SK-N-SH (cell line): ENCODE data around the gene ETAA1. TPM values are rescaled to one million over a fixed set of nuclear protein-coding genes. Genes with fewer than 3 reads are reported as not detected.

Experiments used
- CTCF ChIA-PET: fragments of 300-600, 350-600 bp; formaldehyde crosslinking; extraction: SDS; loops from one replicate; lab custom pipeline; 2021; lab: Yijun Ruan, JAX
- POLR2A ChIA-PET: fragments of 350-600 bp; sonication (Branson Sonifier 250); formaldehyde crosslinking; extraction: SDS; loops from one replicate; lab custom pipeline; 2020; ENCODE audit warnings: antibody characterized with exemption, inconsistent platforms; lab: Yijun Ruan, JAX
- DNase-seq: peaks from one replicate; pipeline ENCODE4 v3.0.0; 2012
- H2AFZ ChIP-seq: fragments of 200-600 bp; sonication (generic); 2 replicates; pipeline ENCODE4 v1.8.1; 2016; ENCODE audit warnings: antibody characterized with exemption, mild to moderate bottlenecking, low read depth
- H3F3A ChIP-seq: fragments of 200-600 bp; sonication (generic); replicated peaks from 2 replicates; pipeline ENCODE3; 2016; ENCODE audit warnings: antibody characterized with exemption, mild to moderate bottlenecking; ENCODE audit not compliant: insufficient read depth
- H3K27ac ChIP-seq, 2 experiments: fragments of 200-500 bp in 1 of 2; fragments of 200-600 bp in 1 of 2; sonication (Bioruptor generic) in 1 of 2; sonication (generic), shearing (Covaris generic) in 1 of 2; 2 replicates each; pipeline versions ENCODE4 v1.5.1 to v1.6.1; 2014 to 2016; ENCODE audit warnings: low read depth in 2 of 2, inconsistent platforms in 1 of 2, low read length in 1 of 2, mild to moderate bottlenecking in 1 of 2, mixed read lengths in 1 of 2
- H3K27me3 ChIP-seq: fragments of 200-600 bp; sonication (generic), shearing (Covaris generic); 2 replicates; pipeline ENCODE4 v1.6.1; 2016; ENCODE audit warnings: mixed run types; ENCODE audit not compliant: insufficient read depth
- H3K36me3 ChIP-seq, 2 experiments: fragments of 200-500 bp in 1 of 2; fragments of 200-600 bp in 1 of 2; sonication (Bioruptor generic) in 1 of 2; sonication (generic) in 1 of 2; replicated peaks in 1 of 2; 2 replicates each; pipeline versions ENCODE3 to v1.5.1; 2014 to 2016; ENCODE audit warnings: low read length in 1 of 2, mild to moderate bottlenecking in 1 of 2; ENCODE audit not compliant: insufficient read depth in 2 of 2, control insufficient read depth in 1 of 2
- H3K4me1 ChIP-seq, 2 experiments: fragments of 200-500 bp in 1 of 2; fragments of 200-600 bp in 1 of 2; sonication (Bioruptor generic) in 1 of 2; sonication (generic), shearing (Covaris generic) in 1 of 2; 2 replicates each; pipeline versions ENCODE4 v1.5.1 to v1.6.1; 2014 to 2016; ENCODE audit warnings: low read depth in 1 of 2, low read length in 1 of 2, mixed run types in 1 of 2; ENCODE audit not compliant: insufficient read depth in 2 of 2, control insufficient read depth in 1 of 2
- H3K4me2 ChIP-seq: fragments of 200-600 bp; sonication (generic), shearing (Covaris generic); 2 replicates; pipeline ENCODE4 v1.6.1; 2017; ENCODE audit warnings: mixed run types
- H3K4me3 ChIP-seq, 2 experiments: fragments of 200-500 bp in 1 of 2; fragments of 200-600 bp in 1 of 2; sonication (Bioruptor generic) in 1 of 2; sonication (generic), shearing (Covaris generic) in 1 of 2; 2 replicates each; pipeline versions ENCODE4 v1.5.1 to v1.8.1; 2014 to 2016; ENCODE audit warnings: low read depth in 2 of 2, inconsistent platforms in 1 of 2, low read length in 1 of 2, mild to moderate bottlenecking in 1 of 2, mixed read lengths in 1 of 2, moderate library complexity in 1 of 2
- H3K79me2 ChIP-seq: fragments of 200-600 bp; sonication (generic); 2 replicates; pipeline ENCODE4 v1.8.1; 2017; ENCODE audit warnings: mild to moderate bottlenecking; ENCODE audit not compliant: insufficient read depth
- H3K9ac ChIP-seq: fragments of 200-600 bp; sonication (generic); 2 replicates; pipeline ENCODE4 v1.6.1; 2017; ENCODE audit warnings: mixed run types
- H3K9me2 ChIP-seq: fragments of 200-600 bp; sonication (generic); 2 replicates; pipeline ENCODE4 v1.6.1; 2017; ENCODE audit warnings: mixed run types
- H3K9me3 ChIP-seq: fragments of 200-600 bp; sonication (generic); 2 replicates; pipeline ENCODE4 v1.6.1; 2017; ENCODE audit warnings: mixed run types, mild to moderate bottlenecking, moderate library complexity
- H4K20me1 ChIP-seq: fragments of 200-600 bp; sonication (generic); 2 replicates; pipeline ENCODE4 v1.6.1; 2017; ENCODE audit warnings: mild to moderate bottlenecking, mixed run types; ENCODE audit not compliant: insufficient read depth
- CHD2 ChIP-seq: fragments of 150-350 bp; IDR thresholded peaks from 2 replicates; pipeline ENCODE4 v1.6.1; 2018; ENCODE audit warnings: low read length; ENCODE audit not compliant: partially characterized antibody
- EP300 ChIP-seq, 2 experiments: IDR thresholded peaks; 2 replicates each; pipeline versions ENCODE4 v1.4.0 to v1.6.1; 2012; ENCODE audit warnings: borderline replicate concordance in 1 of 2, low read depth in 1 of 2, low read length in 1 of 2
- EZH2phosphoT487 ChIP-seq: fragments of 200-600 bp; sonication (generic); IDR thresholded peaks from 2 replicates; pipeline ENCODE4 v1.6.1; 2017; ENCODE audit warnings: low read depth, mixed run types, mild to moderate bottlenecking, antibody characterized with exemption, moderate library complexity, borderline replicate concordance
- FOXJ3 ChIP-seq: sonication (generic); formaldehyde crosslinking; IDR thresholded peaks from 2 replicates; pipeline ENCODE4 v1.5.1; 2020; ENCODE audit warnings: mild to moderate bottlenecking, missing genetic modification reagents
- FOXM1 ChIP-seq: IDR thresholded peaks from 2 replicates; pipeline ENCODE4 v1.4.0; 2012; ENCODE audit warnings: low read depth, mild to moderate bottlenecking
- GATA2 ChIP-seq: sonication (generic); formaldehyde crosslinking; IDR thresholded peaks from 2 replicates; pipeline ENCODE4 v1.5.0; 2020; ENCODE audit warnings: mild to moderate bottlenecking, missing genetic modification reagents
- JUND ChIP-seq: IDR thresholded peaks from 2 replicates; pipeline ENCODE4 v1.4.0; 2012
- MEF2A ChIP-seq: IDR thresholded peaks from 2 replicates; pipeline ENCODE4 v1.4.0; 2012; ENCODE audit warnings: low read depth, borderline replicate concordance
- NFIC ChIP-seq: IDR thresholded peaks from 2 replicates; pipeline ENCODE4 v1.4.0; 2012; ENCODE audit warnings: borderline replicate concordance
- RAD21 ChIP-seq: IDR thresholded peaks from 2 replicates; pipeline ENCODE4 v1.6.1; 2012; ENCODE audit warnings: mild to moderate bottlenecking, low read length
- RCOR1 ChIP-seq: fragments of 150-350 bp; IDR thresholded peaks from 2 replicates; pipeline ENCODE4 v1.6.1; 2017; ENCODE audit warnings: antibody characterized with exemption, low read length
- RXRA ChIP-seq: IDR thresholded peaks from 2 replicates; pipeline ENCODE4 v1.4.0; 2012; ENCODE audit warnings: low read depth, mild to moderate bottlenecking, borderline replicate concordance
- SIN3A ChIP-seq: IDR thresholded peaks from 2 replicates; pipeline ENCODE4 v1.6.1; 2012; ENCODE audit warnings: low read depth, mild to moderate bottlenecking, low read length, moderate library complexity, borderline replicate concordance
- TEAD4 ChIP-seq: IDR thresholded peaks from 2 replicates; pipeline ENCODE4 v1.4.0; 2012; ENCODE audit warnings: mild to moderate bottlenecking, borderline replicate concordance; ENCODE audit not compliant: insufficient read depth
- YY1 ChIP-seq: IDR thresholded peaks from 2 replicates; pipeline ENCODE4 v1.4.0; 2012; ENCODE audit warnings: low read depth, mild to moderate bottlenecking
- WGBS: methylation state at CpG from one replicate; pipeline ENCODE4 v1.1.6; 2017; ENCODE audit warnings: low lambda C conversion rate; 5-methylcytosine and 5-hydroxymethylcytosine counted together
- polyA plus RNA-seq, 3 experiments: library from polyadenylated mRNA; depleted of rRNA; stranded (reverse); fragments of >200 nt; gene quantifications; 2 replicates each; pipeline ENCODE4 v1.2.3, GENCODE V29; 2012
- TF ChIP-seq, protein P1 (sequence below): IDR thresholded peaks from 2 replicates; pipeline ENCODE4 v1.4.0; 2012; ENCODE audit warnings: low read depth, borderline replicate concordance
- TF ChIP-seq, protein P2 (sequence below): fragments of 150-350 bp; IDR thresholded peaks from 2 replicates; pipeline ENCODE4 v1.6.1; 2016; ENCODE audit warnings: mild to moderate bottlenecking, low read depth, low read length
- TF ChIP-seq, protein P3 (sequence below): fragments of 200-600 bp; sonication (generic); IDR thresholded peaks from 2 replicates; pipeline ENCODE4 v1.6.1; 2017; ENCODE audit warnings: antibody characterized with exemption, mild to moderate bottlenecking, moderate library complexity

Gene ETAA1
- polyA plus RNA-seq, 1 of the 3 experiments (the other 2 are of a cell fraction), result 6.8 TPM

DNA sequence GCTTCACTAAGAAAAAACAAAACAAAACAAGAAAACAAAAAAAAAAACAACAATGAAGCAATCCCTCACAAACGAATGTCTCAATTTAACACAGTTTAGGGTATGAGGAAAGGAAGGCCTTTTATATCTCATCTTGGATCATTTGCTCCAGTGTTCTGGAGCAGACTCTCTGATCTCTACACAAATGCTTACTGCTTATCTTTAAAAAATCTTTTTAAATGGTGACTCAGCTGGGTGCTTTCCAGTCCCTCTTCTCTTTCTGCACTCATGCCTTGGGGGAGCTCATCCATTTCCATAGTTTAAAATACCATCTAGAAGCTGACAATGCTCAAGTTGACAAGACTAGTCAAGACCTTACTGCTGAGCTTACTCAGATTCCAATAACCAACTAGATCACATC lies 56.2 kb downstream of the ETAA1 start (continued):
- TF ChIP-seq, protein P1, sequence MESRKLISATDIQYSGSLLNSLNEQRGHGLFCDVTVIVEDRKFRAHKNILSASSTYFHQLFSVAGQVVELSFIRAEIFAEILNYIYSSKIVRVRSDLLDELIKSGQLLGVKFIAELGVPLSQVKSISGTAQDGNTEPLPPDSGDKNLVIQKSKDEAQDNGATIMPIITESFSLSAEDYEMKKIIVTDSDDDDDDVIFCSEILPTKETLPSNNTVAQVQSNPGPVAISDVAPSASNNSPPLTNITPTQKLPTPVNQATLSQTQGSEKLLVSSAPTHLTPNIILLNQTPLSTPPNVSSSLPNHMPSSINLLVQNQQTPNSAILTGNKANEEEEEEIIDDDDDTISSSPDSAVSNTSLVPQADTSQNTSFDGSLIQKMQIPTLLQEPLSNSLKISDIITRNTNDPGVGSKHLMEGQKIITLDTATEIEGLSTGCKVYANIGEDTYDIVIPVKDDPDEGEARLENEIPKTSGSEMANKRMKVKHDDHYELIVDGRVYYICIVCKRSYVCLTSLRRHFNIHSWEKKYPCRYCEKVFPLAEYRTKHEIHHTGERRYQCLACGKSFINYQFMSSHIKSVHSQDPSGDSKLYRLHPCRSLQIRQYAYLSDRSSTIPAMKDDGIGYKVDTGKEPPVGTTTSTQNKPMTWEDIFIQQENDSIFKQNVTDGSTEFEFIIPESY, result no peak
- TF ChIP-seq JUND, result peak; percentile 63
- no peak for TF ChIP-seq CHD2
- no peak for TF ChIP-seq YY1
- TF ChIP-seq MEF2A, result no peak
- TF ChIP-seq NFIC, result peak; percentile 45; the same call in 1 of the 2 replicates
- TF ChIP-seq GATA2 (CRISPR knock-in tag), result no peak
- no peak for TF ChIP-seq SIN3A

DNA sequence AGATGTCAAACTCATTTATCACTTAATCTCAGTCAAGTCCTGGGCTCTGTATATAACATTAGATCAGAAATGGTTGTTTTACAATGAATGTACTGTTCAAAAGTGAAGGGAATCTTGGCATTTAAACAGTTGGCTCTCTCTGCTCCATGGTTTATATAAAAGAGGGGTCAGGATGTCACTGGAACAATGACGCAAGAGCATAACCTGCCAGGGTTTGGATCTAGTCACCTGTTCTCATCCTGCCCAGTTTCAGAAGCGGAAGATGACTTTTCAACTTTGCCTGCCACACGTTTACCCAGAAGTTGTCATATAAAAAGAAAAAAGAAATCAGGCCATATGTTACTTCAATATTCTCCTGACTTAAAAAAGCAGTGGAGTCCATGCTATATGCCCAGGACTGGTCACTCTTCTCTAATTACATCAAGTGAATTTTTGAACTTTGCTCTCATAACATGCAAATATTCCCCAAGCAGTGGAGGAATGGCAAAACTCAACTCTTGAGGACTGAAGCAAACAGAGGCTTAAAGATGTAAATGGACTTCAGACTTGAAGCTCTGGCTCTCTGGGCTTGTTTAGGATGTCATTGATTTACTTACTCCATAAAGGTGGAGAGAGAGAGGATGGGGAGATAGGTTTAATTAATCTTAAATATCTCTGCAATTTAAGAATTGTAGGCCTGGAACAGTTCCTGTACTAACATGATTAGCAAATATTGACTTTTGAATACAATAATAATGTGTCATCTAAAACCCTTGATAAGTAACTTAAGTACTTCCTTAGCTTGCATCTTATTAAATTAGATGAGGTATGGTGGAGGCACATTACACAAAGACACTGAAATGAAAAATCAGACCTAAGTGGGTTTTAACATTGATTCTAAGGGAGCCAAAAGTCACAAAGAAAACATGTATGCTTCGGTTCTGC lies 58.3 kb downstream of the ETAA1 start:
- no peaks in the 10 kb centered on the region for H3K9me2 ChIP-seq
- H3K27me3 ChIP-seq, result no peaks in the 10 kb centered on the region
- H3K27ac ChIP-seq, result no peak overlapping the region
- peaks cover 0 to 8% of the 10 kb centered on the region in 2 experiments; a peak in 1 of 4 replicates for H3K4me1 ChIP-seq
- TF ChIP-seq FOXJ3 (CRISPR knock-in tag) (no peak), FOXM1 (no peak), RXRA (no peak), EZH2phosphoT487 (no peak), CHD2 (no peak), RAD21 (no peak), EP300 (IDR thresholded peaks at IDR 0.05; ENCODE audit: borderline replicate concordance in 1 of 2, low read depth in 1 of 2, low read length in 1 of 2) (no peak), TEAD4 (no peak), RCOR1 (no peak), SIN3A (no peak)
- TF ChIP-seq, protein P2, sequence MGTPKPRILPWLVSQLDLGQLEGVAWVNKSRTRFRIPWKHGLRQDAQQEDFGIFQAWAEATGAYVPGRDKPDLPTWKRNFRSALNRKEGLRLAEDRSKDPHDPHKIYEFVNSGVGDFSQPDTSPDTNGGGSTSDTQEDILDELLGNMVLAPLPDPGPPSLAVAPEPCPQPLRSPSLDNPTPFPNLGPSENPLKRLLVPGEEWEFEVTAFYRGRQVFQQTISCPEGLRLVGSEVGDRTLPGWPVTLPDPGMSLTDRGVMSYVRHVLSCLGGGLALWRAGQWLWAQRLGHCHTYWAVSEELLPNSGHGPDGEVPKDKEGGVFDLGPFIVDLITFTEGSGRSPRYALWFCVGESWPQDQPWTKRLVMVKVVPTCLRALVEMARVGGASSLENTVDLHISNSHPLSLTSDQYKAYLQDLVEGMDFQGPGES, result no peak
- TF ChIP-seq, protein P3, sequence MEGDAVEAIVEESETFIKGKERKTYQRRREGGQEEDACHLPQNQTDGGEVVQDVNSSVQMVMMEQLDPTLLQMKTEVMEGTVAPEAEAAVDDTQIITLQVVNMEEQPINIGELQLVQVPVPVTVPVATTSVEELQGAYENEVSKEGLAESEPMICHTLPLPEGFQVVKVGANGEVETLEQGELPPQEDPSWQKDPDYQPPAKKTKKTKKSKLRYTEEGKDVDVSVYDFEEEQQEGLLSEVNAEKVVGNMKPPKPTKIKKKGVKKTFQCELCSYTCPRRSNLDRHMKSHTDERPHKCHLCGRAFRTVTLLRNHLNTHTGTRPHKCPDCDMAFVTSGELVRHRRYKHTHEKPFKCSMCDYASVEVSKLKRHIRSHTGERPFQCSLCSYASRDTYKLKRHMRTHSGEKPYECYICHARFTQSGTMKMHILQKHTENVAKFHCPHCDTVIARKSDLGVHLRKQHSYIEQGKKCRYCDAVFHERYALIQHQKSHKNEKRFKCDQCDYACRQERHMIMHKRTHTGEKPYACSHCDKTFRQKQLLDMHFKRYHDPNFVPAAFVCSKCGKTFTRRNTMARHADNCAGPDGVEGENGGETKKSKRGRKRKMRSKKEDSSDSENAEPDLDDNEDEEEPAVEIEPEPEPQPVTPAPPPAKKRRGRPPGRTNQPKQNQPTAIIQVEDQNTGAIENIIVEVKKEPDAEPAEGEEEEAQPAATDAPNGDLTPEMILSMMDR, result no peak
- TF ChIP-seq, all 33 proteins: peak for 0
- no peak for DNase-seq
- no peaks in the 10 kb centered on the region for H3K9me3 ChIP-seq
- no peak overlapping the region for H2AFZ ChIP-seq
- H3F3A ChIP-seq, result peaks cover 10% of the 10 kb centered on the region
- 81% methylated on average over 4 of the region's 4 CpGs for WGBS
- H4K20me1 ChIP-seq, result no peaks in the 10 kb centered on the region
- H3K36me3 ChIP-seq, result no peaks in the 10 kb centered on the region
- H3K4me2 ChIP-seq, result no peak overlapping the region
- no peak overlapping the region for H3K4me3 ChIP-seq
- H3K9ac ChIP-seq, result no peak overlapping the region
- POLR2A ChIA-PET, result no interaction called here
- CTCF ChIA-PET, result no interaction called here
- H3K79me2 ChIP-seq, result no peaks in the 10 kb centered on the region
